ENCODE data around the gene TAGAP. TPM values are rescaled to one million over a fixed set of nuclear protein-coding genes. Genes with fewer than 3 reads are reported as not detected.
A peak's percentile ranks its signal among the peaks of the same experiment; 100 is the strongest.
"Not testable (repeated sequence)": the region's sequence is repeated elsewhere in the genome, so short reads cannot be mapped to it uniquely, and the experiment has no call there.

TAGAP gene
- total RNA-seq, 2 donors from 2014 or later: 11.7 to 80.7 TPM

GRCh38 chr6:159030168-159030567 lies 14.6 kb downstream of the TAGAP start:
- no peak for ATAC-seq (replicated peaks)
- Mint-ChIP-seq H3K9me3 (peaks cover 8% of the 10 kb centered on the region), H3K4me1 (peaks cover 4% of the 10 kb centered on the region), H3K27me3 (no peaks in the 10 kb centered on the region), H3K4me3 (no peak overlapping the region), H3K27ac (no peak overlapping the region), H3K36me3 (ENCODE audit: low read depth) (peaks cover 5% of the 10 kb centered on the region)

DNA sequence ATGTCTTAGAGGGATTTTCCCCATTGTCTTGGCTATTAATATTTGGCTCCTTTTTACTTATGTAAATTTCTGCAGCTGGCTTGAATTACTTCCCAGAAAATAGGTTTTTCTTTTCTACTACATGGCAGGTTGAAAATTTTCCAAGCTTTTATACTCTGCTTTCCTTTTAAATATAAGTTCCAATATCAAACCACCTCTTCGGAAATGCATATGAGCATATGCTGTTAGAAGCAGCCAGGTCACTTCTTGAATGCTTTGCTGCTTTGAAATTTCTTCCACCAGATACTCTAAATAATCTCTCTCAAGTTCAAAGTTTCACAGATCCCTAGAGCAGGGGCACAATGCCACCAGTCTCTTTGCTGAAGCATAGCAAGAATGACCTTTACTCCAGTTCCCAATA lies 19.6 kb downstream of the TAGAP start:
- H3K36me3 Mint-ChIP-seq (ENCODE audit: low read depth): peaks cover 21% of the 10 kb centered on the region
- H3K27ac Mint-ChIP-seq: peak overlapping the region; percentile 53

DNA sequence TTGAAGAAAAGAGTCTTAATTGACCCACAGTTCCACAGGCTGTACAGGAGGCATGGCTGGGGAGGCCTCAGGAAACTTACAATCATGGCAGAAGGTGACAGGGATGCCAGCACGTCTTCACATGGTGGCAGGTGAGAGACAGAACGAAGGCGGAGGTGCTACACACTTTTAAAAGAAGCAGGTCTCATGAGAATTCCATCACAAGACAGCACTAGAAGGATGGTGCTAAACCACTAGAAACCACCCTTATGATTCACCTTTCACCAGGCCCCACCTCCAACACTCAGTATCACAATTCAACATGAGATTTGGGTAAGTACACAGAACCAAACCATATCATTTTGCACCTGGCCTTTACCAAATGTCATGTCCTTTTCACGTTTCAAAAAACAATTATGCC lies 20.9 kb downstream of the TAGAP start:
- Mint-ChIP-seq H3K36me3 (ENCODE audit: low read depth) (peaks cover 21% of the 10 kb centered on the region), H3K4me3 (peak overlapping the region; percentile 53), H3K9me3 (peaks cover 14% of the 10 kb centered on the region), H3K27me3 (no peaks in the 10 kb centered on the region), H3K27ac (peak overlapping the region; percentile 77), H3K4me1 (peaks cover 20% of the 10 kb centered on the region)
- peak; percentile 98 for ATAC-seq (replicated peaks)

More for the DNA sequence above, 19.6 kb downstream of the TAGAP start:
- H3K27me3 Mint-ChIP-seq; ATAC-seq (replicated peaks): not testable (repeated sequence)
- Mint-ChIP-seq H3K9me3 (peaks cover 14% of the 10 kb centered on the region), H3K4me1 (peaks cover 12% of the 10 kb centered on the region), H3K4me3 (peak overlapping the region; percentile 53)

- H3K9me3 Mint-ChIP-seq: peaks cover 6% of the 10 kb centered on the region
- H3K27me3 Mint-ChIP-seq: no peaks in the 10 kb centered on the region
- ATAC-seq (replicated peaks): no peak
- H3K36me3 Mint-ChIP-seq (ENCODE audit: low read depth): peaks cover 21% of the 10 kb centered on the region
- peaks cover 28% of the 10 kb centered on the region for H3K4me1 Mint-ChIP-seq
- no peak overlapping the region for H3K4me3 Mint-ChIP-seq
- H3K27ac Mint-ChIP-seq: peak overlapping the region; percentile 82
Measured at GRCh38 chr6:159020011-159020410, 24.8 kb downstream of the TAGAP start.

DNA sequence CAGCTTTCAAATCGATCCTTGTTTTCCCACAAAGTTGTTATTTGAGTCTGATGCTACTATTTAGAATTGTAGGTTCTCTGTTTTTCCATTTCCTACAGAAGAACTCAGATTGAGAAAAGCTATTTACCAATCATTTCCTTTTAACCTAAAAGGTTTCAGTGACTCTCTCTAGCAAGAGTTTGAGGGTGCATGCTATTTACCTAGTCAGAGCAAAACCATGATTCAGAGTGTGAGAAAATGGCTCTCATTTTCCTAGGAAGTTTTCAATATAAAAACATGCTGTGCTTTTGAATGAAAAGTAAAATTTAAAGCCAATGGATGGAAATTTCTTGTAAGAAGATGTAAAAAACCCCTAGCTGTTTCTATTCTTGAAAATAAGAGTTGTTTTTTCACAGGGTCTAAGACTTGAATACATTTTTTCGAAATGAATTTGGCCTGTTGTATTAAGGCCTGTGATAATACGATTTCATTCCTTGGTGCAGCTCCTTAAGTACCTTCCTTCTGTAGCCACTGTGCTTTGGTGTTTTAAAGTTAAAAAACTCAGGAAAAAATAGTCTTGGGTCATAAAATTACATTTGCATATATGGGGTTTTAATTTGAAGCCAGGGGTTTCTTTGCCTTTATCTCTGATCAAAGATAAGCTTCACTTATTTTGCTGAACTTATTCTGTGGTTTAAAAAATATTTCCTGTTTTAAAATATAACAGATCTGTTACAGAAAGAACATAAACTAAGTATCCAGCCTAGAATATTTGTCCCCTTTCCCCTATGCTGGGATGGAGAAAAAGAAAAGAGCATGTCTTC lies 26.8 kb downstream of the TAGAP start:
- peak overlapping the region; percentile 82 for H3K27ac Mint-ChIP-seq
- peak; percentile 89 for ATAC-seq (replicated peaks)

GRCh38 chr6:159014406-159014805 lies 30.4 kb downstream of the TAGAP start:
- Mint-ChIP-seq H3K9me3 (peaks cover 3% of the 10 kb centered on the region), H3K4me3 (peak overlapping the region; percentile 69), H3K36me3 (ENCODE audit: low read depth) (no peaks in the 10 kb centered on the region), H3K4me1 (peaks cover 45% of the 10 kb centered on the region), H3K27ac (peak overlapping the region; percentile 38), H3K27me3 (no peaks in the 10 kb centered on the region)
- no peak for ATAC-seq (replicated peaks)

More for the DNA sequence above, 26.8 kb downstream of the TAGAP start:
- Mint-ChIP-seq H3K9me3 (peaks cover 6% of the 10 kb centered on the region), H3K27me3 (no peaks in the 10 kb centered on the region), H3K4me3 (peak overlapping the region; percentile 69), H3K4me1 (peaks cover 28% of the 10 kb centered on the region), H3K36me3 (ENCODE audit: low read depth) (peaks cover 13% of the 10 kb centered on the region)

DNA sequence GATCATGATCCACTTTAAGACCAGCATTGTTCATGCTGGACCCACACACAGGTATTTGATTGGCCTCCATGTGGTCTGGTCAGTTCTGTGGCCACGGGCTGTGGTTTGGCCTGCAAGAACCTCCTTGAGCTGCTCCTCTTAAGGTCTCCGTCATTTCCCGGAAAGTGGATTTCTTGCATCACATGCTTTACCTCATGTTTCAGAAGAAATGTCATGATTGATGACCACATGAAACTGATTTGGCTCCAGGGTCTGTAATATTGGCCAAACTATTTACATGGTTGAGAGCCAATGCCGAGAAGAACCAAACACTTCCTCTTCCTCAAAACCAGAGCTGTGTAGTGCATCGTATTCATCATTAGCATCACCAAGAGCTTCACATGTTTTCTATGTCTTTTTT lies 31.6 kb downstream of the TAGAP start:
- Mint-ChIP-seq H3K4me3 (peak overlapping the region; percentile 69), H3K27ac (no peak overlapping the region), H3K36me3 (ENCODE audit: low read depth) (no peaks in the 10 kb centered on the region), H3K9me3 (peaks cover 3% of the 10 kb centered on the region), H3K4me1 (peaks cover 34% of the 10 kb centered on the region), H3K27me3 (no peaks in the 10 kb centered on the region)
- no peak for ATAC-seq (replicated peaks)

- Mint-ChIP-seq H3K4me3 (peak overlapping the region; percentile 6), H3K36me3 (ENCODE audit: low read depth) (no peaks in the 10 kb centered on the region), H3K27ac (no peak overlapping the region), H3K27me3 (no peaks in the 10 kb centered on the region), H3K4me1 (peaks cover 41% of the 10 kb centered on the region), H3K9me3 (peaks cover 3% of the 10 kb centered on the region)
- no peak for ATAC-seq (replicated peaks)
Measured at GRCh38 chr6:159012201-159012600, 32.6 kb downstream of the TAGAP start.

- H3K27ac Mint-ChIP-seq: peak overlapping the region; percentile 20
- H3K9me3 Mint-ChIP-seq; H3K36me3 Mint-ChIP-seq (ENCODE audit: low read depth); H3K27me3 Mint-ChIP-seq: not testable (repeated sequence)
- H3K4me3 Mint-ChIP-seq: peak overlapping the region; percentile 66
- ATAC-seq (replicated peaks): peak; percentile 42
- peaks cover 40% of the 10 kb centered on the region for H3K4me1 Mint-ChIP-seq
Measured at GRCh38 chr6:159010037-159010612, 34.7 kb downstream of the TAGAP start.

GRCh38 chr6:159008656-159009288 lies 36.0 kb downstream of the TAGAP start:
- peak; percentile 65 for ATAC-seq (replicated peaks)
- Mint-ChIP-seq H3K36me3 (ENCODE audit: low read depth) (no peaks in the 10 kb centered on the region), H3K4me1 (peaks cover 33% of the 10 kb centered on the region), H3K27ac (peak overlapping the region; percentile 29), H3K4me3 (peak overlapping the region; percentile 66), H3K9me3 (peaks cover 3% of the 10 kb centered on the region), H3K27me3 (no peaks in the 10 kb centered on the region)

GRCh38 chr6:159007510-159007909 lies 37.3 kb downstream of the TAGAP start:
- Mint-ChIP-seq H3K36me3 (ENCODE audit: low read depth) (no peaks in the 10 kb centered on the region), H3K4me3 (no peak overlapping the region), H3K27ac (no peak overlapping the region), H3K27me3 (no peaks in the 10 kb centered on the region), H3K4me1 (peaks cover 30% of the 10 kb centered on the region), H3K9me3 (peaks cover 3% of the 10 kb centered on the region)
- no peak for ATAC-seq (replicated peaks)

DNA sequence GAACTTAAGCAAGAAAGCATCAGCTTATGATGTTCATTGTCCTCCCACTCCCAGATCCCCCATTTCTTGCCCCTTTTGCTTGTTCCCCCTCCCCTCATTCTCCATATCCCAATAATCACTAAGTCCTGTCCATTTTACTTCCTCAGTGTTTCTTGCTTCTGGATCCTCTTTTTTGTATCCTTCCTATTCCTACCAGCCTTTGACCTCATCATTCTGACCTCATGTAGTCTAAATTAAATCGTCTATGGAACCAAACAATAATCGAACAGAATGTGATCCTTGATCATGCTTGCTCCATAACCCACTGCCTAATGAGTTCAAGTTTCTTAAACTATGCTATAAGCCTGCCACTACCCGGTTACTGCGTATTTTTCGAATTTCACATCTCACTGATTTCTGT lies 39.4 kb downstream of the TAGAP start:
- Mint-ChIP-seq H3K9me3 (no peaks in the 10 kb centered on the region), H3K27me3 (no peaks in the 10 kb centered on the region), H3K4me3 (no peak overlapping the region)

GRCh38 chr6:159004592-159004991 lies 40.2 kb downstream of the TAGAP start:
- Mint-ChIP-seq H3K9me3 (no peaks in the 10 kb centered on the region), H3K36me3 (ENCODE audit: low read depth) (peaks cover under 1% of the 10 kb centered on the region), H3K4me1 (peaks cover 19% of the 10 kb centered on the region), H3K27ac (no peak overlapping the region), H3K4me3 (no peak overlapping the region), H3K27me3 (no peaks in the 10 kb centered on the region)
- no peak for ATAC-seq (replicated peaks)

More for the DNA sequence above, 39.4 kb downstream of the TAGAP start:
- H3K36me3 Mint-ChIP-seq (ENCODE audit: low read depth): no peaks in the 10 kb centered on the region
- H3K27ac Mint-ChIP-seq: no peak overlapping the region
- H3K4me1 Mint-ChIP-seq: peaks cover 23% of the 10 kb centered on the region
- ATAC-seq (replicated peaks): no peak

GRCh38 chr6:159002432-159003155 lies 42.2 kb downstream of the TAGAP start:
- no peaks in the 10 kb centered on the region for H3K27me3 Mint-ChIP-seq
- H3K9me3 Mint-ChIP-seq: no peaks in the 10 kb centered on the region
- H3K4me1 Mint-ChIP-seq: peaks cover 19% of the 10 kb centered on the region
- H3K36me3 Mint-ChIP-seq (ENCODE audit: low read depth): peaks cover 9% of the 10 kb centered on the region
- no peak for ATAC-seq (replicated peaks)
- H3K4me3 Mint-ChIP-seq: no peak overlapping the region
- no peak overlapping the region for H3K27ac Mint-ChIP-seq

Data from activated T-helper 17 cell treated with anti-CD3 and anti-CD28 coated beads, Interleukin-2, amount 50 U/mL, for 72 hours (primary cell).